Astrocyte of the spinal cord (primary cell): ENCODE results near the gene RANBP3.

Experiments used
- DNase-seq: peaks from one replicate; pipeline ENCODE4 v3.0.0; 2011; ENCODE audit warnings: low read depth, low spot score
- H3K4me3 ChIP-seq: 2 replicates; pipeline ENCODE4 v1.5.1; 2011; ENCODE audit warnings: low read depth, mild to moderate bottlenecking, low read length, moderate library complexity
- CTCF ChIP-seq: IDR thresholded peaks from 2 replicates; pipeline ENCODE4 v1.5.1; 2012; ENCODE audit warnings: low read depth, mild to moderate bottlenecking, low read length, inconsistent platforms
- in situ Hi-C: cut with HindIII; loops from 2 replicates; pipeline ENCODE4 v1.10.0; 2017; ENCODE audit warnings: low sequenced_read_pairs

Gene RANBP3

GRCh38 chr19:5929625-5930024 is 48.3 kb downstream of the RANBP3 start:
- no peak overlapping the region for H3K4me3 ChIP-seq
- in situ Hi-C loops = no loop called here
- no peak for DNase-seq
- no peak for TF ChIP-seq CTCF

GRCh38 chr19:5929179-5929578 is 48.8 kb downstream of the RANBP3 start:
- no peak for TF ChIP-seq CTCF
- in situ Hi-C loops = no loop called here
- no peak for DNase-seq
- H3K4me3 ChIP-seq = no peak overlapping the region

GRCh38 chr19:5927441-5927821 is 50.5 kb downstream of the RANBP3 start:
- H3K4me3 ChIP-seq = no peak overlapping the region
- TF ChIP-seq CTCF = no peak
- DNase-seq = no peak
- in situ Hi-C loops = no loop called here

- peak; percentile 13 for DNase-seq
- TF ChIP-seq CTCF = no peak
- H3K4me3 ChIP-seq = no peak overlapping the region
- in situ Hi-C loops = no loop called here
Measured at GRCh38 chr19:5926641-5927440, 51.1 kb downstream of the RANBP3 start.

- no peak overlapping the region for H3K4me3 ChIP-seq
- DNase-seq = no peak
- in situ Hi-C loops = no loop called here
- TF ChIP-seq CTCF = no peak
Measured at GRCh38 chr19:5925830-5926427, 52.0 kb downstream of the RANBP3 start.

GRCh38 chr19:5923356-5923755 is 54.6 kb downstream of the RANBP3 start:
- in situ Hi-C loops = no loop called here
- DNase-seq = no peak
- TF ChIP-seq CTCF = no peak
- no peak overlapping the region for H3K4me3 ChIP-seq
